Measurements from ENCODE around the gene IER5L. TPM values are rescaled to one million over a fixed set of nuclear protein-coding genes. Genes with fewer than 3 reads are reported as not detected.
A peak's percentile ranks its signal among the peaks of the same experiment; 100 is the strongest.
"Not testable (repeated sequence)": the region's sequence is repeated elsewhere in the genome, so short reads cannot be mapped to it uniquely, and the experiment has no call there.

The IER5L gene
- total RNA-seq, 1 donor from 2014 or later: 16.7 TPM

DNA sequence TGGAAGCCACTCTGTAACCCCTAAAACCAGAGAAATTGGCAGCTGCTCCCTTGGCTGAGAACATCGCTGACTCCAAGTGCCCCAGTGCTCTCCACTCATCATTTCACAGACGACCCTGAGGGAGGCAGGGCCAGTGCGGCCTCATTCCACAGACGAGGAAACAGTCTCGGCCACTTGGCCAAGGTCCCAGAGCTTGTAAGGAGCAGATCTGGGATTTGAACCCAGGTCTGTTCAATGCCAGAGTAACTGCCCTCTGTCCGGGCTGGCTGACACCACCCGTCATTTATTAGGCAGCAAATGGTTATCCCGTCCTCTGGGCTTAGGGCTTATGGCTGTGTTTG is 19.9 kb upstream of the IER5L start:
- H3K36me3 ChIP-seq (ENCODE audit: control insufficient read depth in 3 of 3, insufficient read depth in 3 of 3, low read length in 3 of 3): no peaks in the 10 kb centered on the region
- H3K27ac ChIP-seq (ENCODE audit: low read depth, low read length): peak overlapping the region; percentile 66
- peak overlapping the region in 2 of 3 donors; percentile 5 to 68 for H3K9ac ChIP-seq (ENCODE audit: low read depth in 1 of 3, low read length in 3 of 3)
- peak overlapping the region in 2 of 3 donors; percentile 6 to 18 for H3K4me3 ChIP-seq (ENCODE audit: low read length in 3 of 3)
- peaks cover 7 to 13% (median 12%) of the 10 kb centered on the region in 3 donors for H3K4me1 ChIP-seq (ENCODE audit: control insufficient read depth in 3 of 3, insufficient read depth in 3 of 3, low read length in 3 of 3)
- H3K27me3 ChIP-seq (ENCODE audit: control insufficient read depth in 3 of 3, insufficient read depth in 3 of 3, low read length in 3 of 3): peaks cover 14 to 20% (median 14%) of the 10 kb centered on the region in 3 donors
- no peaks in the 10 kb centered on the region for H3K9me3 ChIP-seq (ENCODE audit: control insufficient read depth in 3 of 3, low read length in 3 of 3)

DNA sequence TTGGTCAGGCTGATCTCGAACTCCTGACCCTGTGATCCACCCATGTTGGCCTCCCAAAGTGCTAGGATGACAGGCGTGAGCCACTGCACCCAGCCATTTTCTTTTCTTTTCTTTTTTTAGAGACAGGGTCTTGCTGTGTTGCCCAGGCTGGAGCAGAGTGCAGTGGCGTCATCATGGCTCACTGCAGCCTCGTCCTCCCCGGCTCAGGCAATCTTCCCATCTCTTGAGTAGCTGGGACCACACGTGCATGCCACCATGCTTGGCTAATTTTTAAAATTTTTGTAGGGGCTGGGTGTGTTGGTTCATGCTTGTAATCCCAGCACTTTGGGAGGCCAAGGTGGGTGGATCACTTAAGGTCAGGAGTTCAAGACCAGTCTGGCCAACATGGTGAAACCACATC is 19.0 kb upstream of the IER5L start:
- not testable (repeated sequence) for H3K36me3 ChIP-seq (ENCODE audit: control insufficient read depth in 3 of 3, insufficient read depth in 3 of 3, low read length in 3 of 3); H3K27ac ChIP-seq (ENCODE audit: low read depth, low read length); H3K4me3 ChIP-seq (ENCODE audit: low read length in 3 of 3); H3K9ac ChIP-seq (ENCODE audit: low read depth in 1 of 3, low read length in 3 of 3); H3K9me3 ChIP-seq (ENCODE audit: control insufficient read depth in 3 of 3, low read length in 3 of 3)
- peaks cover 14 to 20% (median 14%) of the 10 kb centered on the region in 3 donors for H3K27me3 ChIP-seq (ENCODE audit: control insufficient read depth in 3 of 3, insufficient read depth in 3 of 3, low read length in 3 of 3)
- H3K4me1 ChIP-seq (ENCODE audit: control insufficient read depth in 3 of 3, insufficient read depth in 3 of 3, low read length in 3 of 3): peaks cover 7 to 13% (median 12%) of the 10 kb centered on the region in 3 donors

GRCh38 chr9:129195606-129196005 is 17.5 kb upstream of the IER5L start:
- Histone ChIP-seq H3K4me1 (ENCODE audit: control insufficient read depth in 3 of 3, insufficient read depth in 3 of 3, low read length in 3 of 3) (peaks cover 7 to 13% (median 12%) of the 10 kb centered on the region in 3 donors), H3K27me3 (ENCODE audit: control insufficient read depth in 3 of 3, insufficient read depth in 3 of 3, low read length in 3 of 3) (peaks cover 14 to 20% (median 14%) of the 10 kb centered on the region in 3 donors)

DNA sequence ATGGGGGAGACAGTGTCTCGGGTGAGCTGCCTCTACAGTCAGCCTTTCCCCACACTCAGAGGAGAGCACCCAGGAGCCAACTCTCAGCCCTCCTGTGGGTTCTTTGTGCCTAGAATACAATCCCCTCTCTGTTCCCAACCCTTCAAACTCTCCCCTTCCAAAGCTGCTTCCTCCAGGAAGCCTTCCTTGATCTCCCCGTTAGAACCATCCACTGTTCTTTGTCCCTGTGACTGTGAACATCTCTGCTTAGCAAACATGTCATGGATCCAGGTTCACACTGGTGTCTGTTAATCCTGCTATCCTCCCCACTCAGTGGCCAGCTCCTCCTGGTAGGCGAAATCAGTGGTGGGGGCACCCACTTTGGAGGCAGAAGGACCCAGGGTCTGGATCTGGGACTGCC is 16.2 kb upstream of the IER5L start:
- Histone ChIP-seq H3K9me3 (ENCODE audit: control insufficient read depth in 3 of 3, low read length in 3 of 3) (no peaks in the 10 kb centered on the region), H3K4me1 (ENCODE audit: control insufficient read depth in 3 of 3, insufficient read depth in 3 of 3, low read length in 3 of 3) (peaks cover 7 to 13% (median 12%) of the 10 kb centered on the region in 3 donors), H3K36me3 (ENCODE audit: control insufficient read depth in 3 of 3, insufficient read depth in 3 of 3, low read length in 3 of 3) (no peaks in the 10 kb centered on the region), H3K27ac (ENCODE audit: low read depth, low read length) (no peak overlapping the region), H3K4me3 (ENCODE audit: low read length in 3 of 3) (no peak overlapping the region), H3K27me3 (ENCODE audit: control insufficient read depth in 3 of 3, insufficient read depth in 3 of 3, low read length in 3 of 3) (peaks cover 14 to 20% (median 14%) of the 10 kb centered on the region in 3 donors), H3K9ac (ENCODE audit: low read depth in 1 of 3, low read length in 3 of 3) (no peak overlapping the region)

More at GRCh38 chr9:129195606-129196005, 17.5 kb upstream of the IER5L start:
- Histone ChIP-seq H3K9me3 (ENCODE audit: control insufficient read depth in 3 of 3, low read length in 3 of 3) (no peaks in the 10 kb centered on the region), H3K9ac (ENCODE audit: low read depth in 1 of 3, low read length in 3 of 3) (no peak overlapping the region), H3K36me3 (ENCODE audit: control insufficient read depth in 3 of 3, insufficient read depth in 3 of 3, low read length in 3 of 3) (no peaks in the 10 kb centered on the region), H3K4me3 (ENCODE audit: low read length in 3 of 3) (no peak overlapping the region), H3K27ac (ENCODE audit: low read depth, low read length) (no peak overlapping the region)

DNA sequence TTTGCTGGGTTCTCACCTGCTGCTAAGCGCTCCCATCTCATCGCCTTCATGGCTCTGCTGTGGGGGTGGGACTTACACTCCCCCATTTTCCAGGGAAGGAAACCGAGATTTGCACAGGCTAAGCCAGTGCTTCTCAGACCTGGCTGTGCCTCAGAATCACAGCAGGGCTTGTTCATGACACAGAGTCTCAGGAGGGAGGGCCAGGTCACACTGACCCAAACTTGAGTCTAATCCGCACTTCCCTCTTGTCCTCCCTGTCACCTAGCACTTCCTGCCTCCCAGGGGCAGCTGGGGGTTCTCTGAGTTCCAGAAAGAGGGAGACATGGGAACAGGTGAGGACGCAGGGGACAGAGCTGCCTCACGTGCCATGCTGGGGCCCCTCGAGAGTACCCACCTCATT is 15.6 kb upstream of the IER5L start:
- H3K9ac ChIP-seq (ENCODE audit: low read depth in 1 of 3, low read length in 3 of 3): no peak overlapping the region
- H3K27me3 ChIP-seq (ENCODE audit: control insufficient read depth in 3 of 3, insufficient read depth in 3 of 3, low read length in 3 of 3): peaks cover 14 to 20% (median 14%) of the 10 kb centered on the region in 3 donors
- H3K4me3 ChIP-seq (ENCODE audit: low read length in 3 of 3): no peak overlapping the region
- H3K4me1 ChIP-seq (ENCODE audit: control insufficient read depth in 3 of 3, insufficient read depth in 3 of 3, low read length in 3 of 3): peaks cover 7 to 12% (median 11%) of the 10 kb centered on the region in 3 donors
- no peaks in the 10 kb centered on the region for H3K36me3 ChIP-seq (ENCODE audit: control insufficient read depth in 3 of 3, insufficient read depth in 3 of 3, low read length in 3 of 3)
- no peaks in the 10 kb centered on the region for H3K9me3 ChIP-seq (ENCODE audit: control insufficient read depth in 3 of 3, low read length in 3 of 3)
- H3K27ac ChIP-seq (ENCODE audit: low read depth, low read length): no peak overlapping the region

- H3K27me3 ChIP-seq (ENCODE audit: control insufficient read depth in 3 of 3, insufficient read depth in 3 of 3, low read length in 3 of 3): peaks cover 12 to 14% (median 14%) of the 10 kb centered on the region in 3 donors
These were observed 13.2 kb upstream of the IER5L start for GRCh38 chr9:129191234-129191633.

GRCh38 chr9:129189971-129190370 is 11.9 kb upstream of the IER5L start:
- not testable (repeated sequence) for H3K36me3 ChIP-seq (ENCODE audit: control insufficient read depth in 3 of 3, insufficient read depth in 3 of 3, low read length in 3 of 3); H3K27ac ChIP-seq (ENCODE audit: low read depth, low read length); H3K9me3 ChIP-seq (ENCODE audit: control insufficient read depth in 3 of 3, low read length in 3 of 3); H3K9ac ChIP-seq (ENCODE audit: low read depth in 1 of 3, low read length in 3 of 3); H3K4me1 ChIP-seq (ENCODE audit: control insufficient read depth in 3 of 3, insufficient read depth in 3 of 3, low read length in 3 of 3); H3K4me3 ChIP-seq (ENCODE audit: low read length in 3 of 3)
- H3K27me3 ChIP-seq (ENCODE audit: control insufficient read depth in 3 of 3, insufficient read depth in 3 of 3, low read length in 3 of 3): peaks cover 8 to 14% (median 11%) of the 10 kb centered on the region in 3 donors

More at GRCh38 chr9:129191234-129191633, 13.2 kb upstream of the IER5L start:
- Histone ChIP-seq H3K36me3 (ENCODE audit: control insufficient read depth in 3 of 3, insufficient read depth in 3 of 3, low read length in 3 of 3) (no peaks in the 10 kb centered on the region), H3K4me1 (ENCODE audit: control insufficient read depth in 3 of 3, insufficient read depth in 3 of 3, low read length in 3 of 3) (no peaks in the 10 kb centered on the region), H3K4me3 (ENCODE audit: low read length in 3 of 3) (no peak overlapping the region), H3K9me3 (ENCODE audit: control insufficient read depth in 3 of 3, low read length in 3 of 3) (no peaks in the 10 kb centered on the region), H3K9ac (ENCODE audit: low read depth in 1 of 3, low read length in 3 of 3) (no peak overlapping the region), H3K27ac (ENCODE audit: low read depth, low read length) (no peak overlapping the region)

GRCh38 chr9:129187042-129187441 is 9.0 kb upstream of the IER5L start:
- Histone ChIP-seq H3K4me1 (ENCODE audit: control insufficient read depth in 3 of 3, insufficient read depth in 3 of 3, low read length in 3 of 3) (peaks cover 0 to 9% (median 0%) of the 10 kb centered on the region in 3 donors), H3K9me3 (ENCODE audit: control insufficient read depth in 3 of 3, low read length in 3 of 3) (no peaks in the 10 kb centered on the region), H3K36me3 (ENCODE audit: control insufficient read depth in 3 of 3, insufficient read depth in 3 of 3, low read length in 3 of 3) (no peaks in the 10 kb centered on the region), H3K4me3 (ENCODE audit: low read length in 3 of 3) (no peak overlapping the region), H3K27ac (ENCODE audit: low read depth, low read length) (no peak overlapping the region), H3K27me3 (ENCODE audit: control insufficient read depth in 3 of 3, insufficient read depth in 3 of 3, low read length in 3 of 3) (no peaks in the 10 kb centered on the region), H3K9ac (ENCODE audit: low read depth in 1 of 3, low read length in 3 of 3) (no peak overlapping the region)

DNA sequence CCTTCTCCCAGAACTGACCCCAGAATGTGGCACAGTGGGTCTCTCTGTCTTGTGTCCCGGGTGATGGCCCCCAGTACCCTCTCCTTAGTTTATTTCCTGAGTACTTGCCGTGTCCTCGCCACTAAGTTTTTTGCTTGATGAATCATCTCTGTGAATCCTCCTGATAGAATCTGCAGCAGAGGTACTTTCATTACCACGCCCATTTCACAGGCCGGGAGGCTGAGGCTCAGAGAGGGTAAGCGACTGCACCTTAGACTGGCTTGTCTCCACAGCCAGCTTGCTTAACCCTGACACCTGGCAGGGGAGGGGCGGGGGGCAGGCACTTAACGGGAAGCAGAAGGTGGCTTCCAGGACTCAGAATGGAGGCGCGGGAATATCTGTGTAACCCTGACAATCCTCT is 7.9 kb upstream of the IER5L start:
- H3K9me3 ChIP-seq (ENCODE audit: control insufficient read depth in 3 of 3, low read length in 3 of 3): no peaks in the 10 kb centered on the region
- no peak overlapping the region for H3K27ac ChIP-seq (ENCODE audit: low read depth, low read length)
- no peak overlapping the region for H3K4me3 ChIP-seq (ENCODE audit: low read length in 3 of 3)
- H3K4me1 ChIP-seq (ENCODE audit: control insufficient read depth in 3 of 3, insufficient read depth in 3 of 3, low read length in 3 of 3): peaks cover 0 to 9% (median 0%) of the 10 kb centered on the region in 3 donors
- H3K36me3 ChIP-seq (ENCODE audit: control insufficient read depth in 3 of 3, insufficient read depth in 3 of 3, low read length in 3 of 3): no peaks in the 10 kb centered on the region
- no peak overlapping the region for H3K9ac ChIP-seq (ENCODE audit: low read depth in 1 of 3, low read length in 3 of 3)
- H3K27me3 ChIP-seq (ENCODE audit: control insufficient read depth in 3 of 3, insufficient read depth in 3 of 3, low read length in 3 of 3): no peaks in the 10 kb centered on the region

DNA sequence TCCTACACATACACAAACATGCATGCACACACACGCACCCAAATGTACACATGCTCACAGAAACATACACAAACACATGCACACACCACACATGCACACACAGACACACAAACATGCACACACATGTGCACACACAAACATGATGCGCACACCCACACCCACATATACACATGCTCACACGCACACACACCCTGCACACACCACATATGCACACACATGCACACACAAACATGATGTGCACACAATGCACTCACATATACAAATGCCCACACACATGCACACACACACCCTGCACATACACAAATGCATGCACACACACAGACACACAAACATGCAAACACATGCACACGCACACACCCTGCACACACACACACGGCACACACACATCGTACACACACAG is 7.3 kb upstream of the IER5L start:
- H3K4me1 ChIP-seq (ENCODE audit: control insufficient read depth in 3 of 3, insufficient read depth in 3 of 3, low read length in 3 of 3): peaks cover 0 to 9% (median 0%) of the 10 kb centered on the region in 3 donors
- no peaks in the 10 kb centered on the region for H3K36me3 ChIP-seq (ENCODE audit: control insufficient read depth in 3 of 3, insufficient read depth in 3 of 3, low read length in 3 of 3)
- no peak overlapping the region for H3K27ac ChIP-seq (ENCODE audit: low read depth, low read length)
- no peaks in the 10 kb centered on the region for H3K9me3 ChIP-seq (ENCODE audit: control insufficient read depth in 3 of 3, low read length in 3 of 3)
- no peaks in the 10 kb centered on the region for H3K27me3 ChIP-seq (ENCODE audit: control insufficient read depth in 3 of 3, insufficient read depth in 3 of 3, low read length in 3 of 3)
- H3K9ac ChIP-seq (ENCODE audit: low read depth in 1 of 3, low read length in 3 of 3): no peak overlapping the region
- no peak overlapping the region for H3K4me3 ChIP-seq (ENCODE audit: low read length in 3 of 3)
